Anterior cingulate cortex (tissue), 58 donors: ENCODE data around the gene KLHL5.

Source experiments
- DNase-seq, 58 donors: peaks; one replicate each; lab custom pipeline; 2025; lab: John Stamatoyannopoulos, UW

Gene KLHL5

DNA sequence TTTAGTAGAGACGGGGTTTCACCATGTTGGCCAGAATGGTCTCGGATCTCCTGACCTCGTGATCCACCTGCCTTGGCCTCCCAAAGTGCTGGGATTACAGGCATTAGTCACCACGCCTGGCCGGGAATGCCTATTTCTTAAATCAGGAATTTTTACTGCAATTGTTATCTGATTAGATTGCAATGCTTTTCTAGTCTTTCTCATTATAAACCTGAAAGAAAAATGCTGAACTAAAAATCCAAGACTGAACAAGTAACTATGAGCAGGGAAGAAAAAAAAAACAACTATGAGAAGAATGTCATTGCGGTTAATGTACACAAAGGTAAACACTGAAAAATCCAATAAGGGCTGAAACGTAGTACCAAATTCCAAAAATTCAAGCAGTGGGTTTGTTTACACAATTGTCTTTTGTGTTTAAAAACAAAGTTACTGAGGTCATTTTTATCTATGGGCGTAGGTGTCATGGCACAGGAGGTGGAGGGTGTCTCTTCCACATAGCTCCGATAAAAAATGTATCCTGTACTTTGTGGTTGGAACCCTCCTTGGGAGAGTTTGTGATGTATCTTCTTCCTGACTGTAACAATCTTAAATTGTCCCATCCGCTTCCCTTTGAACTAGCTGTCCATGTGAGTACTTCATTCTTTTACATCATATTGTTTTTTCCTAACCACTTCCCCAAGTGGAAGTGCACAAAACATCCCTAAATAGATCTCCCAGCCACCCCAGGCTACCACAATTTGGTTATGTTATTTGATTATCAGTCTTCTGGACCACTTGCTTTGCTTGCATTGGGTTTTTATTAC lies 18.8 kb upstream of the KLHL5 start:
- peak in 1 of 58 donors; percentile 18 for DNase-seq

DNA sequence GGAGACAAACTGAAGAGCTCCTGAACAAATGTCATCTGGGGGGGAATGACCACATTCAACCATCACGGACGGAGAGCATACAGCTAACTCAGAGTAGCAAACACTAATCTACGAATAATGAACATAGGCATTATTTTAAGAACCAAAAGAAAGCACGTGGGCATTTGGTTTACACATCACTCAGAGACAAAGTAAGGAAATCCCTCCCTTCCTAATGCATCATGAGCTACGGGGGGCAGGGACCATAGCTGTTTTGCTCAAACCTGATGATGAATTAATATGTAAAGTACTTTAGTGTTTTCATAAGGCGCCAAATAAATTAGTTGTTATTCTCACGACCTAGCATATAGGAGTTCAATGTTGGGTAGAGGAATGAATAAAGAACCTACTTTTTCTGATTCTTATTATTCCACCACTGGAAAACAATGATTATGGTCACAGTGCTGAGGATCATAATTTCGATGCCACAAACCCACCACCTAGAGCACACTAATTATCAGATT lies 18.1 kb upstream of the KLHL5 start:
- DNase-seq, result peak in 1 of 58 donors; percentile 13

DNA sequence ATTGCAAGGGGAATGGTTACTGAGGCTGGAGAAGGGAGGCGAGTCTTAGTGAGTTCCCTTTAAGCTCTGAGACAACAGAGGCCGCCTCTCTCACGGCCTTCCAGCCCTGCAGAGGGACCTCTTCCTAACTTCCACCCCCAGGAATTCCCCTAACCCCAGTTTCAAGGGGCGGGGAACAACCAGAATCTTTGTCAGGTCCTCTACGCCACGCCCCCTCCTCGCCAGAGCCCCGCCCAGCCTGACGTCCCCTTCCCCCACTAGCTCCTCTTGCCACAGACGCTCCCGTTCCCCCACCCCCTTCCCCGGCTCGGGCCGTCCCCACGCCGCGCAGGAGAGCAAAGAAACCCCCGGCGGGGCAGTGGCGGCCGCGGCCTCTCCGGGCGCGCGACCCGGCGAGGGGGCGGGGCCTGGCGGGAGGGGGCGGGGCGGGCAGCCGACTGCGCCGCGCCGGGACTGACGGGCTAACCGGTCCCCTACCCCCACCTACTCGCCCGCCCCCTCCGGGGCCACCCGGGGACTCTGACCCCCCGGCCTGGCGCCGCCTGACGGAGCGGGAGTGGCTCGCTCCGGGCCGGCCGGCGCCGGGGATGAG lies 17.6 kb upstream of the KLHL5 start:
- peak in 56 of 58 donors; percentile 46 to 92 (median 83) for DNase-seq

DNA sequence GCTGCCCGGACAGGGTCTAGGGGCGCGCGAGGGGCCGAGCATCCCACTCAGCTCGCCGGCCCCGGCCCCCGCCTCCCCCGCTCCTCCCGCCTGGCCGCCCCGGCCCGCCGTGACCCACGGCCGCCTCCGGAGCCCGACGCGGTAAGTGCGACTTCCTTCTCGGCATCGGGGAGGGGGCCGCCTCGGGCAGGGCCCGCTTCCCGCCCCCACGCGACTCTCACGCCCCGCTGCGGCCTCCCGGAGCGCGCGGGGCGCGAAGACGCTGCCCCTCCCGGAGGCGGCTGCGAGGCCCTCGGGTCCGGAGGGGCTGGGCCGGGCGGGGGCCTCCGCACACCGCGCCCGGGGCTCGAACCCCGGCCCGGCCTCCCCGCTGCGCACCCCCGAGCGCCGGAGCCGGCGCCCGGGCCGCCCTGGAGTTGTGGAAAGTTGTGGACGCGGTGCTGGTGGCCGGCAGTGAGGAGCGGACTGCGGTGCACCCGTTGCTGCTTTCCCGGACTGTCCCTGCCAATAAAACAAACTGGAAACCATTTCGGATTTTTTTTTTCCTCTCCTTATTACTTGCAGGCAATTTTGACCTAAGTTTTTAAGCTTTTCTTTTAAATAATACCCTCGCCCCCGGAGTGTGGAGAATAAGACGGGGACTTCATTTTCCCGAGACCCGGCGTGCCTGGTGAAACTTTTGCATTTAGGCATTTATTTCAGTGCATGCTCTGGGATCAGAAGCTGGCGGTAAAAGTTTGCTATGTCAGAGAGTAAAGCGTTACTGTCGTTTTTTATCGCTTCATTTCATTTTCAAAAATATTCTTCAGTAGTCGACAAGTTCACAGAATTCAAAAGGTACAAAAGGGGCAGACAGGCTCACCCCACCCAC lies 16.8 kb upstream of the KLHL5 start:
- peak in 18 of 58 donors; percentile 8 to 78 (median 52) for DNase-seq

DNA sequence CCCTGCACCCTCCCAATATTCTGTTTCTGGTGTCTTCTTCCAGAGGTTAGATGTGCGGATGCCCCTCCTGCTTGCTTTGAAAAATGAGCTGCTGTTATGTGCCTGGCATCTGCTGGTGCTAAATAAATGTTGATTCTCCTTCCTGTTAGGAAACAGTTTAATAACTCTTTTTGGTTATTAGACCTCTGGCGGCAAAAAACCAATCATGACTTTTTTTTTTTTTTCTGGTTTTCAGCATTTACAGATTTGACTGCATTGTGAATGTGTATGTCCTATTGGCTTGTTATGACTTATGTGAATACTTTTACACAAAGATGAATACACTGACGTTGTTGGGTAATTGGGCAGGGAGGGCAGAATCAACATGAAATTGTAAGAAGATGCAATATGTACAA lies 16.2 kb upstream of the KLHL5 start:
- peak in 1 of 58 donors; percentile 12 for DNase-seq

DNA sequence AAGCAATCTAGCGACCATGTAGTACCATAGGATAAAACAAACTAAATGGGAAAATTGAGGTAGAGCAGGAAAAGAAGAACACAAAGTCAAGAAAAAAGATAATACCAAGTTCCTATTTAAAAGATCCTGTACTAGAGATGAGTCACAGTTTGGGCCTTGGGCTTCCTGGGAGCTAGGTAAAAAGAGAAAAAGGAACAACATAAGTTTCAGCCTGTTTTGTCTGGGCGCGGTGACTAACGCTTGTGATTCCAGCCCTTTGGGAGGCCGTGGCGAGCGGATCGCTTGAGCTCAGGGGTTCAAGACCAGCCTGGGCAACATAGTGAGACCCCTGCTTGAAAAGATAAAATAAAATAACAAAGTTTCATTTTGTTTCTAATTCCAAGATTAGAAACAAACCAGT lies 15.8 kb upstream of the KLHL5 start:
- no peak for DNase-seq

DNA sequence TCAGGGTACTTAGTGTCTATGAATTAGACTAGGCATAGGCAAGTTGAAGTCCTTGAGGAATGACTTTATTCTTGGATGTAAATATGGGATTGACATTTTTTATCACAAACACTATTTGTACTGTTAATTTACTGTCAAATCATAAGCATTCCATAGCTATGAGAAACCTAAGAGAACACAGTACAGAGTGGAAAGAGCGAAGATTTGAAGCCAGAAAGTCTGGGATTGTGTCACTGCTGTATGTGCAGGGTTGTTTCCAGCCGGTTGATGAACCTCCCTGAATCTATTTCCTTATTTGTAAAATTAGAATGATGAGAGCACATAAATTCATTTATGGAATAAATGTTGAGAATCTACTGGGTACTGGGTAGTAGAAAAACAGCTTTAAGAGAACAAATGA lies 14.4 kb upstream of the KLHL5 start:
- DNase-seq, result no peak

DNA sequence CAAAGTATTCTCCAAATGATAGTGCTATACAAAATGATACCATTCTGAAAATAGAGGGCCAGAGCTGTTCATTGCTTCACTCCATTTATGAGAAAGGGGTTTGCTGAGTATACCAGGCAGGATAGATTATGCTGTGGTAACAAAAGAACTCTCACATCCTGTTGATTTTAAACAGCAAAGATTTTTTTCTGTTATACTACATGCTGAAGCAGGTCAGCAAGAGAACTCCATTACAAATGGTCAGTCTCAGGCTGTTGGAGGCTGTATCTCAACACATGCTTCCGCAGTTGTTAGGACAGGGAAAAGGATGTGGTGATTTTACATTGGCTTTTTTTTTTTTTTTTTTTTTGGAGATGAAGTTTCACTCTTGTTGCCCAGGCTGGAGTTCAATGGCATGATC lies 13.7 kb upstream of the KLHL5 start:
- no peak for DNase-seq

DNA sequence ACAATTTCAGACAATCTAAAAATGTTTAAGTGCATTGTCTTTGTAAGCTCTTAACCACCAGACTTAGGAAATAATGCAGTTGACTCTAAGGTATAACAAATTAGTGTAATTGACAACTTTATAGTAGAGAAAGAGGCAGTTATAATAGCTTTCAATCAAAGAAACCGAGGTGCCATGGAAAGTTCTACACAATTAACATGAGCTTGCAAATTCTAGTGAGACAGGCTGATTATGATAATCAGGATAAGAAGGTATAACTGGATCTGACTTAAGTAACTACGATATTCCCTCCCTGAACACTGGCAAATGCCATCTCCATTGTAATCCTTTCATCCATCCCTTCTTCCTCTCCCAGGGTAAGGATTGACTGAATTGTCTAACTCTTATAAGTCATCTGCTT lies 11.4 kb upstream of the KLHL5 start:
- no peak for DNase-seq

DNA sequence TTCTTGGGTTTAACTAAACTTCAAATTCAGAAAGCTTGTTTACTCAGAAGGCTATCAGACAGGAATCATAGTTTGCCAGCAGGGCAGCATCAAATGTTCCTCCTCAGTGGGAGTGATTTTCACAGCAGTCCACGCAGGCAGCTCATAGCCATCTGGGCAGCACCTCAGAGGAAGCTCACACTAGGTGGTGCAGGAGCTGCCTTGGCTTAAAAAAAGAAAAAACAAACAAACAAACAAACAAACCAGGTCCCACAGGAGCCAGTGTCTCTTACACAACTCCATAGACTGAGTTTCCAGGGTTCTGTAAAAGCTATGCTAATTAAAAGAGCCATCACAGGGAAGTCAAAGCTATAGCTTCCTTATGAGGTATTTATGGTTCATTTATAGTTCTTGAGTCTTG lies 10.5 kb upstream of the KLHL5 start:
- peak in 3 of 58 donors; percentile 7 to 19 (median 11) for DNase-seq

DNA sequence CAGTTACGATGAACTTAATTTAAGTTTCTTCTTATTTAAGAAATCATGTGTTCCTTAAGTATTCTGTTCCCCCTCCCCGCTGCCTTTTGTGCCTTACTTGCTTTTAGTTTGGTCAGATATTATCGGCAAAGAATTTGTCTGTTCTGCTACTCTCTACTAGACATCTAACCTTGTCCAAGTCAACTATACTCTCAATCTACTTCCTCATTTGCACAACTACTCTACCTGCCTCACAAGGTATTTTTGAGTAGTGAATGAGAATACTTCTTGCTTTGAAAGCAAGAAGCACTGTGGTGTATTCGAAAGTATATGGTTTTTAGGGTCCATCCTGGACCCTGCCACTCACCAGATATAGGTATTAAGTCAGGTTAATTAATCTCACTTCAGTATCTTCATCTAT lies 8.0 kb upstream of the KLHL5 start:
- DNase-seq, result no peak

DNA sequence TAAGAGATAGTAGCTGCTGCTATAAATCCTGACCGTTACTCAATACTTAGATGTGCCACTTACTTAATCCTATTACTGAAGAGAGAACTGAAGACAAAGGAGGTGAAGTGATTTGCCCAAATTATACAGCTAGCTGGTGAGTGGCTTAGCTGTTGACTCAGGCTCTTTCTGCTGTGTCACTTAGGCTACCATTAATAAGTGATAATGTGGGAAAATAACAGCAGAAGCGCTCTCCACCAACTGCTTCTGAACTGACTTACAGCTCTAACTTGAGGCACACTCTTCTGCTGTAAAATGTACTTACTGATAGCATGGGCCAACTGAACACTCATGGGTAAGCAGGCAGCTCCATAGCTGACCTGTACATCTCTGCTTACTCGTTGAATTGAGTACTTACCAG lies 7.5 kb upstream of the KLHL5 start:
- DNase-seq, result no peak

DNA sequence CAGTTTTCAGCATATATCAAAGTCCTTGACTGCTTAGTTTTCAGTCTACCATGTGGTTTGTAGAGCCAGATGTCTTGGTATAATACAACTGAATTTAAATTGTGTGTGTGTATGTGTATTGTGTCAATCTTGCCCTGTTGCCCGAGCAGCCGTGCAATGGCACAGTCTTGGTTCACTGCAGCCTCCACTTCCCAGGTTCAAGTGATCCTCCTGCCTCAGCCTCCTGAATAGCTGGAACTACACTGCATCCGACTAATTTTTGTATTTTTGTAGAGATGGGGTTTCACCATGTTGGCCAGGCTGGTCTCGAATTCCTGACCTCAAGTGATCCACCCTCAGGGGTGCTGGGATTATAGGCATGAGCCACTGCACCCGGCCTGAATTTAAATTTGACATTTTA lies 6.0 kb upstream of the KLHL5 start:
- no peak for DNase-seq

DNA sequence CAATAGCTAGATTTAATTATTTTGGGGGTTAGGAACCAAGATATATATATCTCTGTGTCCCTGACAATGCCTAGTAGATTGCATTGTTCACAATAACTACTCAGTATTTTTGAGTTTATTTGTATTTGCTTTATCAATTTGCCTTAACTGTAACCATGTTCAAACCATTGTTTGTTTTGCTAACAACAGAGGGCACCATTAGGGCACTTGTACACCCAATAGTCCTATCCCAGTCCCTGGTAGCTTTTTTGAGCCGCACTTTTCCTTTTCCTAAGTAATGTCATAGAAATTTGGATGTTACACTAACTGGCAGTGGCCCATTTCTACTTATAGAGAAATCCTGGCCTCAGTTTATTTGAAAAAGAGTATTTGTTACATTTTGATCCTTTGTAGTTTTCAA lies 575 bp upstream of the KLHL5 start:
- DNase-seq, result no peak

DNA sequence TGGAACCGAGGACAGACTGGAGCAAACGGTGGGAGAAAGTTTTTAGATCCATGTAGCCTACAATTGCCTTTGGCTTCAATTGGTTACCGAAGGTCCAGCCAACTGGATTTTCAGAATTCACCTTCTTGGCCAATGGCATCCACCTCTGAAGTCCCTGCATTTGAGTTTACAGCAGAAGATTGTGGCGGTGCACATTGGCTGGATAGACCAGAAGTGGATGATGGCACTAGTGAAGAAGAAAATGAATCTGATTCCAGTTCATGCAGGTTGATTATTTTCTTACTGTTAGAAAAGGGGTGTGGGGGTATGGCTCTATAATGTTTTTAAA lies 702 bp downstream of the KLHL5 start:
- DNase-seq, result peak in 4 of 58 donors; percentile 3 to 57 (median 22)

DNA sequence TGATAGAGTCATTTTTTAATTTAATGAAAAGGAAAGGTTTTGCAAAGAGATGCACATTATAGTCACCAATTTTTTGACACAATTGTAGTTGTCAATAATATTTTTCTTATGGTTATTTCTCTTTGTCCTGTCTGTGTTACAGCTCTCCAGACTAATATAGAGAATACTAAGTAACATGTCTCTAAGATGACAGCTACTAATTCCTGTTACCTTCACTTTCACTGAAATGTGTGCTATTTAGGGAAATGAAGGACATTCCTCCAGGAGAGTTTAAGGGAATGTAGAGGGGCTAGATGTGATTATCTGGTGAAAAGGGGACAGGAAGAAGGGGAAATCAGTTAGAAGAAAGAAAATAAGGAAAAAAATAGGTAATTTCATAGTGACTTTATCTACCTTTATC lies 1.4 kb downstream of the KLHL5 start:
- no peak for DNase-seq

DNA sequence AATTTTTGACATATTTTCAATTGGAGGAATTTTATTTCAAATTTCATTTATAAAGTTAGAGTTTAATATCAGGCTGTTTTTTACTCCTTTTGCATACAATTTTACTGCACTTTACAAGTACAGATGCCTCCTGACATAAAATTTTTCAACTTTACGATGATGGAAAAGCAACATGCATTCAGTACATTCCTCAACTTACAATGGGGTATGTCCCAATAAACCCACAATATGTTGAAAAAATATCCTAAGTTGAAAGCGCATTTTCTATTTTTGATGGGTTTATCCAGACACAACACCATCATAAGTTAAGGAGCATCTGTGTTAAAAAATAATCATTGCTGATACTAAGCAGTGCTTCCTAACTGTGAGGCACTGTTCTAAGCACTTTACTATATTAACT lies 4.3 kb downstream of the KLHL5 start:
- DNase-seq, result no peak

DNA sequence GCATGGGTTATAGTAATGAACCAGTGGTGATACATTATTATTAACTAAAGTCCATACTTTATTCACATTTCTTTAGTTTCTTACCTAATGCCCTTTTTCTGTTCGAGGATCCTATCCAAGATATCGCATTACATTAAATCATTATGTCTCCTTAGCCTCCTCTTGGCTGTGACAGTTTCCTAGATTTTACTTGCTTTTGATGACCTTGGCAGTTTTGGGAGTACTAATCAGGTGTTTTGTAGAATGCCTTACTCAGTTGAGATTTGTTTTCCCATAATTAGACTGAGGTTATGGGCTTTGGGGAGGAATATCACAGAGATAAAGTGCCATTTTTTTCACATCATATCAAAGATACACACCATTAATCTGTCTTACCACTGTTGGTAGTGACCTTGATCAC lies 5.0 kb downstream of the KLHL5 start:
- no peak for DNase-seq

DNA sequence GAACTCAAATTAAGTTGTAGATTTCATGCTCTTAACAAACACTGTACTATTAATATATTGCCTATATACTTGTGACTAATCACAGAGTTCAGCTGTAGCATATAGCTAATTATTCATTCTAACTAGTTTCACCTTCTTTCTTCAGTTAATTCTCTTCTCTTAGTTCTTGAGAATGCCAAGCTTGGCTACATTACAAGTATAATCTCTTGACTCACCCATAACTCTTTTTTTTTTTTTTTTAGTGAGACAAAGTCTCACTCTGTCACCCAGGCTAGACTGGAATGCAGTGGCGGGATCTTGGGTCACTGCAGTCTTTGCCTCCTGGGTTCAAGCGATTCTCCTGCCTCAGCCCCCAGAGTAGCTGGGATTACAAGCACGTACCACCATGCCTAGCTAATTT lies 5.4 kb downstream of the KLHL5 start:
- DNase-seq, result no peak

DNA sequence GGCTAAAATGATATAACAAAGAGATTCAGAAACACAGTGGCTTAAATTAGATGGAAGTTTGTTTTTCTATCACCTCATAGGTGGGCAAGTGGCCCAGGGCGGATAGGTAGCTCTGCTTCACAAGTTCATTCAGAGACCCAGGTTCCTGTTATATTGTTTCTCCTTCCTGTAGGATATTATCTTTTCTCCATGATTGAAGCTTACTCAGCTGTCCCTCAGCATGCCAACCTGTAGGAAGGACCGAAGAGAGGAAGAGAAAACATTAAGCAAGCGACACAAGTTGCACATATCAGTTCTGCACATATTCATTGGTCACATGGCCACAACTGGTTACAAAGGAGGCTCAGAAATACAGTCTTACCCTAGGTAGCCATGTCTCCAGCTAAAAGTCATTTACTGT lies 6.9 kb downstream of the KLHL5 start:
- DNase-seq, result no peak

DNA sequence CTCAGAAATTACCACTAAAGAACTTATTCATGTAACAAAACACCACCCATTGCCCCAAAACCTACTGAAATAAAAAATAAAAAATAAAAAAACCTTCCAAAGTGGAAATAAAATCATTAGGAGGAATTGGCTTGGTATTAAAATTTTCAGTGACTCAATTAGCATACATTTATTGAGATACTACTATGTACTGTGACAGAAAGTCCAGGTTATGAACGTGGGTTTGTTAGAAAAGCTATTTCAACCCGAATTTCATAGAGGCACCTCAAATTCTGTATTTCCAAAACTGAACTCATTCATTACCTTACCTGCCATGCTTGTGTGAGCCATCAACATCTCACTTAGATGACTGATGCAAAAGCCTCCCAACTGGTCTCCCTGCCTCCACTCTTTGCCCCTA lies 16.8 kb downstream of the KLHL5 start:
- no peak for DNase-seq
